A673 (cell line): Measurements from ENCODE around the gene DLG2. TPM values are rescaled to one million over a fixed set of nuclear protein-coding genes. Genes with fewer than 3 reads are reported as not detected.
A peak's percentile ranks its signal among the peaks of the same experiment; 100 is the strongest.

Source experiments
- BruUV-seq: library from RNA; stranded (reverse); fragments of 400-500 nt; replicated peaks from 2 replicates; lab custom pipeline; 2021; lab: Mats Ljungman, UMichigan
- CTCF ChIA-PET: fragments of 300-600 bp; sonication (Branson Sonifier 250); formaldehyde crosslinking; loops from one replicate; lab custom pipeline; 2022; ENCODE audit warnings: antibody characterized with exemption; lab: Charles Lee
- POLR2A ChIA-PET: fragments of 300-600 bp; sonication (Branson Sonifier 250); formaldehyde crosslinking; loops from one replicate; lab custom pipeline; 2022; ENCODE audit warnings: antibody characterized with exemption; ENCODE audit not compliant: low non-redundant PET; lab: Charles Lee
- DNase-seq: peaks from one replicate; pipeline ENCODE4 v3.0.0-alpha.2; 2015; ENCODE audit warnings: low spot score
- H3K27ac ChIP-seq: fragments of 200-600 bp; sonication (generic); 2 replicates; pipeline ENCODE4 v1.5.1; 2016; ENCODE audit warnings: mixed run types, low read depth, mild to moderate bottlenecking, mixed read lengths, antibody characterized with exemption, low read length; ENCODE audit not compliant: poor library complexity, severe bottlenecking
- H3K27me3 ChIP-seq: fragments of 200-600 bp; sonication (generic); replicated peaks from 2 replicates; pipeline ENCODE4 v1.6.1; 2017; ENCODE audit warnings: mixed run types, low read depth, mild to moderate bottlenecking, mixed read lengths, antibody characterized with exemption, low read length; ENCODE audit not compliant: insufficient read depth, poor library complexity
- H3K36me3 ChIP-seq: fragments of 200-600 bp; sonication (generic); 2 replicates; pipeline ENCODE4 v1.6.1; 2016; ENCODE audit warnings: mixed run types, mild to moderate bottlenecking, mixed read lengths, antibody characterized with exemption, low read length; ENCODE audit not compliant: insufficient read depth, poor library complexity, severe bottlenecking
- H3K4me1 ChIP-seq: fragments of 200-600 bp; sonication (generic); 2 replicates; pipeline ENCODE4 v1.6.1; 2017; ENCODE audit warnings: mixed run types, mild to moderate bottlenecking, mixed read lengths, antibody characterized with exemption, low read length; ENCODE audit not compliant: insufficient read depth, poor library complexity, severe bottlenecking
- H3K4me3 ChIP-seq: fragments of 200-600 bp; sonication (generic); 2 replicates; pipeline ENCODE4 v1.5.1; 2016; ENCODE audit warnings: low read depth, mixed run types, mild to moderate bottlenecking, mixed read lengths, low read length; ENCODE audit not compliant: poor library complexity, severe bottlenecking
- H3K9me3 ChIP-seq: fragments of 200-600 bp; sonication (generic); 2 replicates; pipeline ENCODE4 v1.6.1; 2016; ENCODE audit warnings: mixed run types, low read depth, mild to moderate bottlenecking, mixed read lengths, antibody characterized with exemption, low read length; ENCODE audit not compliant: poor library complexity, severe bottlenecking
- CTCF ChIP-seq: fragments of 300-800, 200-600 bp; sonication (generic); conservative IDR thresholded peaks from 2 replicates; pipeline ENCODE4 v1.5.1; 2017; ENCODE audit warnings: low read depth, mild to moderate bottlenecking, antibody characterized with exemption, low read length, moderate library complexity, mixed read lengths
- EZH2 ChIP-seq: fragments of 200-600 bp; sonication (generic); IDR thresholded peaks from 2 replicates; pipeline ENCODE4 v1.6.1; 2017; ENCODE audit warnings: borderline replicate concordance, low read depth, mild to moderate bottlenecking, mixed read lengths, antibody characterized with exemption, low read length; ENCODE audit not compliant: poor library complexity, severe bottlenecking
- intact Hi-C: fragments of 100-400 bp; cut with micrococcal nuclease; formaldehyde crosslinking; loops from one replicate; pipeline ENCODE4 v1.10.0; 2022; ENCODE audit not compliant: unreplicated experiment
- total RNA-seq: library from RNA; stranded (reverse); gene quantifications from 2 replicates; pipeline ENCODE4 v1.2.3, GENCODE V29; 2021

The DLG2 gene
- total RNA-seq, 1 experiment from 2014 or later, result 277 TPM

GRCh38 chr11:84091212-84091986, 1535.7 kb downstream of the DLG2 start:
- no peak for DNase-seq
- CTCF ChIA-PET, result no interaction called here
- intact Hi-C loops, result no loop called here

GRCh38 chr11:84089072-84090057, 1537.8 kb downstream of the DLG2 start:
- Histone ChIP-seq H3K4me1 (peaks cover 6% of the 10 kb centered on the region), H3K9me3 (no peaks in the 10 kb centered on the region), H3K27ac (no peak overlapping the region), H3K36me3 (no peaks in the 10 kb centered on the region), H3K27me3 (no peaks in the 10 kb centered on the region), H3K4me3 (no peak overlapping the region)
- BruUV-seq, result no TSS peak
- DNase-seq, result peak; percentile 72
- no peak for TF ChIP-seq EZH2
- TF ChIP-seq CTCF, result no peak
- intact Hi-C loops, result no loop called here
- POLR2A ChIA-PET, result no interaction called here
- CTCF ChIA-PET, result no interaction called here

More at GRCh38 chr11:84091212-84091986, 1535.7 kb downstream of the DLG2 start:
- TF ChIP-seq EZH2 (no peak), CTCF (no peak)
- BruUV-seq, result no TSS peak
- POLR2A ChIA-PET, result no interaction called here
- H3K9me3 ChIP-seq, result no peaks in the 10 kb centered on the region
- H3K27ac ChIP-seq, result no peak overlapping the region
- H3K36me3 ChIP-seq, result no peaks in the 10 kb centered on the region
- no peaks in the 10 kb centered on the region for H3K27me3 ChIP-seq
- H3K4me1 ChIP-seq, result peaks cover 6% of the 10 kb centered on the region
- H3K4me3 ChIP-seq, result no peak overlapping the region

- POLR2A ChIA-PET, result no interaction called here
- H3K27ac ChIP-seq, result no peak overlapping the region
Observed at GRCh38 chr11:84071851-84072250, 1555.3 kb downstream of the DLG2 start.

More at GRCh38 chr11:84071851-84072250, 1555.3 kb downstream of the DLG2 start:
- Histone ChIP-seq H3K9me3 (no peaks in the 10 kb centered on the region), H3K27me3 (peaks cover 3% of the 10 kb centered on the region), H3K4me3 (no peak overlapping the region), H3K4me1 (no peaks in the 10 kb centered on the region), H3K36me3 (no peaks in the 10 kb centered on the region)
- CTCF ChIA-PET, result no interaction called here
- no peak for TF ChIP-seq CTCF
- no peak for TF ChIP-seq EZH2
- DNase-seq, result no peak
- BruUV-seq, result no TSS peak
- intact Hi-C loops, result no loop called here
